HG03520 (cell line): ENCODE results near the gene LAMTOR3.
"Not testable (repeated sequence)": the region's sequence is repeated elsewhere in the genome, so short reads cannot be mapped to it uniquely, and the experiment has no call there.

Experiments used
- ATAC-seq: cut with Tn5 transposase; IDR thresholded peaks from one replicate; pipeline ENCODE4 v1.9.1; 2021; ENCODE audit warnings: mild to moderate bottlenecking, moderate library complexity; ENCODE audit not compliant: unreplicated experiment

Gene LAMTOR3

DNA sequence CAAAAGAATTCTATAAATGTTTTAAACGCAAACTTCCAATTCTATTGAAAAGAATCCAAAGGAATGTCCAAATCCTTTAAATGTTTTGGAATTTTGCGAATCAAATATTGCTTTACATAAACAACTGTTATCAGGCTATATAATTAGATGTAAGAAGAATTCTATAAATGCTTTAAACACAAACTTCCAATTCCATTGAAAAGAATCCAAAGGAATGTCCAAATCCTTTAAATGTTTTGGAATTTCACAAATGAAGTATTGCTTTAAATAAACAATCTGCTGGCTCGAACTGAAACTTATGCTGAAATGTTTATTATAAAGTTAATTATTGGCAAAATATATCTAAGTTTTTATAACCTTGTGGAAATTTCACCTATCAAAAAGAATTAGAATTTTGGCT is 61.5 kb downstream of the LAMTOR3 start:
- no peak for ATAC-seq

DNA sequence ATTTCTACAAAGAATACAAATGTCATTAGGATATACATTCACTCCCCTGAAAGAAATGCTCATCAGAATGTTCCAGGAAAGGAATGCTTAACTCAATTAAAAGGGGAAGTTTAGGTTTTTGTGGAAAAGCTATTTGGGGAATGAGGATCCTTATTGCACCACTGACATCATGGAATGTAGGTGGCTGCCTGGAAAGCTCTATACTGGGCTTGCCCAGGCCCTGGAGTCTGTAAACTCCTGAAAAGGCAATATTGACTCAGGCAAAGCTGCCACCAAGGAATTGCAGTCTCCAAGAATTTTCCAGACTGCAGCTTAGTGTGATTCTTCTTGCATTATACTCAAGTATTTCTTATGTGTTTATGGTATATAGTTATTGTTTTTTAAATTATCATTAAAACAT is 61.9 kb downstream of the LAMTOR3 start:
- ATAC-seq, result no peak

DNA sequence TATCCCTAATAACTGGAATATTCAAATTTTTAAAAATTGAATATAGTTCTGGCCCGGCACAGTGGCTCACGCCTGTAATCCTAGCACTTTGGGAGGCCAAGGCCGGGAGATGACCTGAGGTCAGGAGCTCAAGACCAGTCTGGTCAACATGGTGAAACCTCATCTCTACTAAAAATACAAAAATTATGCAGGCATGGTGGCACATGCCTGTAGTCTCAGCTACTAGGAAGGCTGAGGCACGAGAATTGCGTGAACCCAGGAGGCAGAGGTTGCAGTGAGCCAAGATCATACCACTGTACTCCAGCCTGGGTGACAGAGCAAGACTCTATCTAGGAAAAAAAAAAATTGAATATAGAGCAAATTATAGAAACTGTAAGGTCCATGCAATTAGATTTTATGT is 64.2 kb downstream of the LAMTOR3 start:
- not testable (repeated sequence) for ATAC-seq

DNA sequence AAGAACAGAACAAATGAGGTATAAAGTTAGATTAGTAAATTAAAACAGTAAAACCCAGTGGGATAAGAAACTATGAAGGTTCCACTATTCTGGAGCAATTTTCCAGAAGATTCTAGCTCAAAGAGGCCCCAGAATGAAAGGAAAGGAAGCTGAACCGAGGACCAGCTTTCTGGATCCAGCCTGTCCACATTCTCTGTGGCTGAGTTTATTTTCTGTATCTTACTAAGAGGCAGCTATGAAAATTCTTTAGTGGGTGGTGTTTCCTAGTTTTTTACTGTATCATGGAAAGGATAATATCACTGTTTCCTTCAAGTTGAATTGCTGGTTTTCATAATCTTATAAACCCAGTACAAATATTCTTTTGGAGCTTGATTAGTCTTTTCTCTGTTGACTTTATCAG is 65.8 kb downstream of the LAMTOR3 start:
- no peak for ATAC-seq
